Measurements from ENCODE around the gene STAG3. TPM values are rescaled to one million over a fixed set of nuclear protein-coding genes. Genes with fewer than 3 reads are reported as not detected.

STAG3 gene
- total RNA-seq, 1 experiment from 2014 or later: 3.1 TPM

DNA sequence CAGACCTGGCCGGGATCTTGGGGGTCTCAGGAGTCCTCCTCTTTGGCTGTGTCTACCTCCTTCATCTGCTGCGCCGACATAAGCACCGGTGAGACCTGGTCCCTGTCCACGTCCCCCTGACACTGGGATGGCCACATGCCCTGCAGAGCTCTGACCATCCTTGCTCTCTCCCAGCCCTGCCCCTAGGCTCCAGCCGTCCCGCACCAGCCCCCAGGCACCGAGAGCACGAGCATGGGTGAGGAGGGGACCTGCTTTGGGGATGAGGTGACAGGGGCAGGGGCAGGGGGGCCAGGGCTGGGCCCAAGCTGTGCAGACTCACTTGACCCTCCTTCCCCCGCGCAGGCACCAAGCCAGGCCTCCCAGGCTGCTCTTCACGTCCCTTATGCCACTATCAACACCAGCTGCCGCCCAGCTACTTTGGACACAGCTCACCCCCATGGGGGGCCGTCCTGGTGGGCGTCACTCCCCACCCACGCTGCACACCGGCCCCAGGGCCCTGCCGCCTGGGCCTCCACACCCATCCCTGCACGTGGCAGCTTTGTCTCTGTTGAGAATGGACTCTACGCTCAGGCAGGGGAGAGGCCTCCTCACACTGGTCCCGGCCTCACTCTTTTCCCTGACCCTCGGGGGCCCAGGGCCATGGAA is 43.0 kb downstream of the STAG3 start:
- no peaks in the 10 kb centered on the region for H3K27me3 ChIP-seq (ENCODE audit: insufficient read depth, low read length)
- Mint-ChIP-seq H3K36me3 (ENCODE audit: insufficient read depth in 1 of 3, low read depth in 3 of 3) (peaks cover 4 to 17% (median 12%) of the 10 kb centered on the region in 3 experiments; a peak in 5 of 7 replicates), H3K4me3 (no peak overlapping the region), H3K27me3 (ENCODE audit: low read depth) (peaks cover 3% of the 10 kb centered on the region; the same call in 1 of the 2 replicates), H3K27ac (peak overlapping the region in 1 of 3 experiments; percentile 95; a peak in 1 of 7 replicates), H3K9me3 (no peaks in the 10 kb centered on the region), H3K4me1 (peaks cover 3 to 6% of the 10 kb centered on the region in 2 experiments; a peak in 3 of 4 replicates)
- no peaks in the 10 kb centered on the region for H3K4me1 ChIP-seq (ENCODE audit: insufficient read depth, low read length)
- no peaks in the 10 kb centered on the region for H3K23me2 ChIP-seq (ENCODE audit: insufficient read length, low read depth, low read length, poor library complexity, severe bottlenecking)
- no peaks in the 10 kb centered on the region for H3K79me2 ChIP-seq (ENCODE audit: insufficient read depth, low read length)
- H4K20me1 ChIP-seq (ENCODE audit: control insufficient read depth, insufficient read depth, insufficient read length): no peaks in the 10 kb centered on the region
- H4K91ac ChIP-seq (ENCODE audit: insufficient read length, low read depth, low read length): no peak overlapping the region
- TF ChIP-seq, protein P1, sequence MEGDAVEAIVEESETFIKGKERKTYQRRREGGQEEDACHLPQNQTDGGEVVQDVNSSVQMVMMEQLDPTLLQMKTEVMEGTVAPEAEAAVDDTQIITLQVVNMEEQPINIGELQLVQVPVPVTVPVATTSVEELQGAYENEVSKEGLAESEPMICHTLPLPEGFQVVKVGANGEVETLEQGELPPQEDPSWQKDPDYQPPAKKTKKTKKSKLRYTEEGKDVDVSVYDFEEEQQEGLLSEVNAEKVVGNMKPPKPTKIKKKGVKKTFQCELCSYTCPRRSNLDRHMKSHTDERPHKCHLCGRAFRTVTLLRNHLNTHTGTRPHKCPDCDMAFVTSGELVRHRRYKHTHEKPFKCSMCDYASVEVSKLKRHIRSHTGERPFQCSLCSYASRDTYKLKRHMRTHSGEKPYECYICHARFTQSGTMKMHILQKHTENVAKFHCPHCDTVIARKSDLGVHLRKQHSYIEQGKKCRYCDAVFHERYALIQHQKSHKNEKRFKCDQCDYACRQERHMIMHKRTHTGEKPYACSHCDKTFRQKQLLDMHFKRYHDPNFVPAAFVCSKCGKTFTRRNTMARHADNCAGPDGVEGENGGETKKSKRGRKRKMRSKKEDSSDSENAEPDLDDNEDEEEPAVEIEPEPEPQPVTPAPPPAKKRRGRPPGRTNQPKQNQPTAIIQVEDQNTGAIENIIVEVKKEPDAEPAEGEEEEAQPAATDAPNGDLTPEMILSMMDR (conservative IDR thresholded peaks at IDR 0.05): no peak
- no peaks in the 10 kb centered on the region for H3K9me3 ChIP-seq (ENCODE audit: control insufficient read depth, low read depth, low read length)
- H3K4me2 ChIP-seq (ENCODE audit: insufficient read depth, insufficient read length, low read length): no peak overlapping the region
- H3T11ph ChIP-seq (ENCODE audit: low read length): no peak overlapping the region
- no peak overlapping the region for H3K27ac ChIP-seq (ENCODE audit: insufficient read length, low read depth, low read length)
- no peak overlapping the region for H4K8ac ChIP-seq (replicated peaks; ENCODE audit: insufficient read length, low read depth, low read length)
- no peak overlapping the region for H2BK20ac ChIP-seq (ENCODE audit: low read depth, low read length, poor library complexity, severe bottlenecking)
- no peak overlapping the region for H3K23ac ChIP-seq (ENCODE audit: insufficient read length, low read depth, low read length)
- no peaks in the 10 kb centered on the region for H3K79me1 ChIP-seq (ENCODE audit: insufficient read depth, low read depth, low read length, poor library complexity, severe bottlenecking)
- DNase-seq: no peak
- H2BK12ac ChIP-seq (ENCODE audit: insufficient read length, low read depth, low read length): no peak overlapping the region
- H3K14ac ChIP-seq (ENCODE audit: insufficient read depth, low read length): no peak overlapping the region
- H2AFZ ChIP-seq (ENCODE audit: low read length): no peak overlapping the region
- no peak overlapping the region for H3K56ac ChIP-seq (ENCODE audit: insufficient read length, low read depth, low read length)
- H3K9ac ChIP-seq (ENCODE audit: extremely low read depth, insufficient read length, low read length): no peak overlapping the region
- H2AK5ac ChIP-seq (ENCODE audit: insufficient read length, low read length): no peak overlapping the region
- H3K4ac ChIP-seq (ENCODE audit: low read depth, low read length): no peak overlapping the region
- no peak overlapping the region for H2BK15ac ChIP-seq (ENCODE audit: low read depth, low read length)
- no peak overlapping the region for H4K5ac ChIP-seq (ENCODE audit: insufficient read length, low read depth, low read length)
- WGBS (ENCODE audit: extremely low coverage, insufficient read length, low lambda C conversion rate): no CpG with 5 or more reads among the region's 22 CpGs
- H2BK120ac ChIP-seq (ENCODE audit: low read depth, low read length, poor library complexity, severe bottlenecking): no peak overlapping the region
- no peak overlapping the region for H3K18ac ChIP-seq (ENCODE audit: insufficient read length, low read depth, low read length)
- no peak overlapping the region for H2BK5ac ChIP-seq (ENCODE audit: insufficient read length, low read length)

Data from H9 (cell line).